K562 (cell line): ENCODE measurements around the gene OXSR1. TPM values are rescaled to one million over a fixed set of nuclear protein-coding genes. Genes with fewer than 3 reads are reported as not detected.

Experiments
- ARID1B ChIP-seq: fragments of 450-650 bp; IDR thresholded peaks from 2 replicates; pipeline ENCODE4 v1.6.1; 2016; ENCODE audit warnings: antibody characterized with exemption, mild to moderate bottlenecking, inconsistent platforms
- CREM ChIP-seq: IDR thresholded peaks from 2 replicates; pipeline ENCODE4 v1.6.1; 2014; ENCODE audit warnings: antibody characterized with exemption, low read depth
- E2F1 ChIP-seq: sonication (generic); formaldehyde crosslinking; IDR thresholded peaks from 2 replicates; pipeline ENCODE4 v1.8.1; 2023; ENCODE audit warnings: mild to moderate bottlenecking, missing genetic modification reagents, moderate library complexity
- MNT ChIP-seq, 2 experiments: fragments of 450-650 bp; conservative IDR thresholded peaks; 2 replicates each; pipeline ENCODE4 v1.6.1; 2017; ENCODE audit warnings: mild to moderate bottlenecking in 2 of 2, moderate library complexity in 2 of 2
- NR0B1 ChIP-seq: fragments of 450-650 bp; IDR thresholded peaks from one replicate; pipeline ENCODE4 v1.6.1; 2018; ENCODE audit warnings: mild to moderate bottlenecking, moderate library complexity; ENCODE audit not compliant: partially characterized antibody
- RERE ChIP-seq: sonication (generic); formaldehyde crosslinking; IDR thresholded peaks from 2 replicates; pipeline ENCODE4 v1.8.0; 2023; ENCODE audit warnings: missing genetic modification reagents, mild to moderate bottlenecking, borderline replicate concordance
- ZNF347 ChIP-seq: fragments of 450-650 bp; formaldehyde crosslinking; IDR thresholded peaks from 2 replicates; pipeline ENCODE4 v1.4.0; 2020; ENCODE audit warnings: low read depth, mild to moderate bottlenecking, moderate library complexity
- ZNF740 ChIP-seq, 3 experiments: fragments of 200-800 bp in 1 of 3; sonication (Bioruptor generic) in 1 of 3; sonication (generic) in 1 of 3; formaldehyde crosslinking in 1 of 3; IDR thresholded peaks; 2 replicates each; pipeline versions ENCODE4 v1.6.1 to v1.8.0; 2016 to 2022; ENCODE audit warnings: mild to moderate bottlenecking in 2 of 3, missing compliant biosample characterization in 2 of 3, missing genetic modification characterization in 2 of 3, missing genetic modification reagents in 1 of 3
- polyA plus RNA-seq, 8 experiments: library from polyadenylated mRNA; depleted of rRNA in 4 of 8; stranded (reverse) in 5 of 8; unstranded in 3 of 8; fragments of >200 nt; fragmentation: Nextera tagmentation in 2 of 8; fragmentation: Illumina TruSeq in 1 of 8; extraction: Ambion mirVana in 2 of 8; extraction: Trizol in 1 of 8; gene quantifications; 2 replicates each; pipeline versions ENCODE4 v1.2.1 to v1.2.3, GENCODE V29; 2011 to 2014; ENCODE audit warnings: inconsistent platforms in 1 of 8, missing spikeins in 1 of 8
- total RNA-seq, 7 experiments: library from RNA; depleted of rRNA in 6 of 7; stranded (reverse); fragments of >200 nt in 6 of 7; fragmentation: Illumina TruSeq in 2 of 7; extraction: Trizol in 2 of 7; gene quantifications; 2 replicates each; pipeline versions ENCODE4 v1.2.1 to v1.2.3, GENCODE V29; 2011 to 2021; ENCODE audit warnings: low replicate concordance in 1 of 7

Gene OXSR1
- total and polyA plus RNA-seq, 9 of the 15 experiments (the other 6 are each of a cell fraction or from before 2014, with no cell fraction given), result 15.7 to 87.6 (median 48.7) TPM

- TF ChIP-seq NR0B1, result no peak
- no peak for TF ChIP-seq RERE (CRISPR knock-in tag)
- peak; percentile 86 for TF ChIP-seq ARID1B
- no peak for TF ChIP-seq ZNF347 (CRISPR knock-in tag)
- TF ChIP-seq E2F1, result no peak
- 0 out of 4 replicates have a peak, but pooled peaks of 1 of the 2 experiments have one; percentile 30 for TF ChIP-seq MNT (conservative IDR thresholded peaks at IDR 0.05)
- TF ChIP-seq ZNF740 (CRISPR knock-in tag; IDR thresholded peaks at IDR 0.05), result no peak
- no peak for TF ChIP-seq ZNF740 (tag; IDR thresholded peaks at IDR 0.05)
- TF ChIP-seq CREM, result peak; percentile 45; the same call in 1 of the 2 replicates
These were observed 15.6 kb upstream of the OXSR1 start (continued) for GRCh38 chr3:38149708-38150107.
